GM18858 (cell line): ENCODE measurements around the gene NPDC1.
"Not testable (repeated sequence)": the region's sequence is repeated elsewhere in the genome, so short reads cannot be mapped to it uniquely, and the experiment has no call there.

Experiments
- ATAC-seq: cut with Tn5 transposase; IDR thresholded peaks from one replicate; pipeline ENCODE4 v1.9.1; 2021; ENCODE audit not compliant: unreplicated experiment

Gene NPDC1

GRCh38 chr9:137075275-137075775 is 29.3 kb upstream of the NPDC1 start:
- no peak for ATAC-seq

- ATAC-seq: no peak
Observed at GRCh38 chr9:137074657-137075274, 28.8 kb upstream of the NPDC1 start.

- no peak for ATAC-seq
Observed at GRCh38 chr9:137073992-137074399, 28.0 kb upstream of the NPDC1 start.

GRCh38 chr9:137071282-137071681 is 25.3 kb upstream of the NPDC1 start:
- no peak for ATAC-seq

- no peak for ATAC-seq
Observed at GRCh38 chr9:137070906-137071275, 24.9 kb upstream of the NPDC1 start.

- no peak for ATAC-seq
Observed at GRCh38 chr9:137070201-137070905, 24.4 kb upstream of the NPDC1 start, which contains the start of gene SAPCD2. TSS of gene SAPCD2 (minus strand) at chr9:137070557. CDS start at chr9:137070460, 97 bp downstream.

- ATAC-seq: no peak
Observed at GRCh38 chr9:137069508-137070091, 23.6 kb upstream of the NPDC1 start.

- no peak for ATAC-seq
Observed at GRCh38 chr9:137068539-137069507, 22.8 kb upstream of the NPDC1 start.

GRCh38 chr9:137067860-137068538 is 22.0 kb upstream of the NPDC1 start:
- ATAC-seq: no peak

- ATAC-seq: no peak
Observed at GRCh38 chr9:137066096-137066861, 20.3 kb upstream of the NPDC1 start.

GRCh38 chr9:137065336-137065967 is 19.5 kb upstream of the NPDC1 start:
- no peak for ATAC-seq

GRCh38 chr9:137064880-137065164 is 18.8 kb upstream of the NPDC1 start:
- no peak for ATAC-seq

- ATAC-seq: no peak
Observed at GRCh38 chr9:137064027-137064879, 18.3 kb upstream of the NPDC1 start.

- ATAC-seq: no peak
Observed at GRCh38 chr9:137063311-137064026, 17.5 kb upstream of the NPDC1 start.

- not testable (repeated sequence) for ATAC-seq
Observed at GRCh38 chr9:137062798-137063197, 16.8 kb upstream of the NPDC1 start.

- no peak for ATAC-seq
Observed at GRCh38 chr9:137062384-137062783, 16.4 kb upstream of the NPDC1 start.

GRCh38 chr9:137058521-137059234 is 12.7 kb upstream of the NPDC1 start:
- no peak for ATAC-seq
